H4 (cell line): ENCODE data around the gene TAMALIN. TPM values are rescaled to one million over a fixed set of nuclear protein-coding genes. Genes with fewer than 3 reads are reported as not detected.

ENCODE experiments used
- DNase-seq: peaks from one replicate; pipeline ENCODE4 v3.0.0-alpha.2; 2015; ENCODE audit warnings: low spot score
- total RNA-seq: library from RNA; depleted of rRNA; stranded (reverse); fragments of >200 nt; shearing (Covaris generic); gene quantifications from 2 replicates; pipeline ENCODE4 v1.2.3, GENCODE V29; 2014

TAMALIN gene
- total RNA-seq, 1 experiment from 2014 or later = 1.8 TPM

DNA sequence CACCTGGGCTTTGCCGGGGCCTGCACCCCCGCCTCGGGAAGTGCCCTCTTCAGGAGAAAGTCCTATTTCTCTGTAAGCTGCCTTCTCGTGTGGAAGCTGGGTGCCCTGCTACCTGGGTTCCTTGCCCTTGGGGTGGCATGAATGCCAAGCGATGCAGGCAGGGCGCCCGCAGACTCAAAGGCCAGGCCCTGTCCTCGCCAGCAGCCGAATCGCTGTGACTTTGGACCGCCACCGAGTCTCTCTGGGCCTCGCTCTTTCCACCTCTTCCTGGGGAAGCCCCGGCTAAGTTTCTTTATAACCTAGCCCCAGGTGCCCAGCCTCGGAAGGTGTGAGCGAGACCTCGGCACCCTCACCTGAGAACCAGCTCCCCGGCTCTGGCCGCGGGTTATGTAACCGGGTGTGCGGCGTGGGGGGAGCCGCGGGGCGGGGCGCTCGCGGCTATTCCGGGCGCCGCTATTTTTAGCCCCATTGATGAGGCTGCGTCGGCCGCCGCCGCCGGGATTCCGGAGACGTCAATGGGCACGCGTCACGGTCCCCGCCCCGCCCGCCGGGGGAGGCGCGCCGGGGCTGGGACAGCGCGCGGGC is 29.9 kb downstream of the TAMALIN start:
- peak; percentile 53 for DNase-seq

DNA sequence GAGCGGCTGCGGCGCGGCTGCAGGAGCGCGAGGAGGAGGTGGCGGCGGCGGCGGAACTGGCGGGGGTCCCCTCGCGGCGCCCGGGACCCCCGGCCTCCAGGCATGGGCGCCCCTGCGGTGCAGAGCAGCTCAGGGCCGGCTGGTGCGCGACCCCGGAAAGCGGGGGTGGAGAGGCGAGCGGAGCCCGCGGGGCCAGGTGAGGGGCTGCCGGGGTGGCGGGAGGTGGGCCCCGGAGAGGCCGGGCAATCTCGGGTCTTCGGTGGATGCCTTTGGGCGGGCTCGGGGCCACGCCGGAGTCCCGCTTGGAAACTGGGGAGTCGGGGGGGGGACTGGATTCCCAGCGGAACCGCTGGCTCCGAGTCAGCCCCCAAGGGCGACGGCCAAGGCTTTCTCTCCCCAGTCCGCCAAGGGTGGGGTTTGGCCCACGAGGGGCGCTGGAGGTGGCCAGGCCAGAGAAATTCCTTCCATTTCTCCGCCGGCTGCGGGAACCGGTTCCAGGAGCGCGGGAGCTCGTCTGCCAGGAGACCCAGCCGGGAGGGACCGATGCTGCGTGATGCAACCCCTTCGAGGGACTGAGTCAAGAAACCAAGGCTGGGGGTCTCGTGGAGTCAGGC is 30.6 kb downstream of the TAMALIN start:
- DNase-seq = no peak

DNA sequence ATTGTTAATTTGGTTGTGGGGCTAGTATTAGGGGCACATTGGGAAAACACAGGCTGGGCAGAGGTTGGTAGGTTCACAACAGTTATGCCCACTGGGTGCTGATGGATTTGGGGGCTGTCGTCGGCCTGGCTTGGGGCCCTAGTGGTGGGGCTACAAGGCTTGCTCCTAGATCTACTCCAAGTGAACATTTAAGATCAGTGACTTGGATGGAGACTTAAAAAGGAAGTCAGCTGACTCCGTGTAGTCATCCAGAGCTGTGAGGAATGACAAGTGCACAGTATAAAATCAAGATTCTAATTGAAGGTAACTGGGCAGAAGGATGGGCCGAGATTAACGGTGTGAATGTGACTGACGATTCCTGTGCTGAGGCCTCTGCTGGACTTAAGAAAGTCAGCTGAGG is 31.7 kb downstream of the TAMALIN start:
- DNase-seq = no peak

DNA sequence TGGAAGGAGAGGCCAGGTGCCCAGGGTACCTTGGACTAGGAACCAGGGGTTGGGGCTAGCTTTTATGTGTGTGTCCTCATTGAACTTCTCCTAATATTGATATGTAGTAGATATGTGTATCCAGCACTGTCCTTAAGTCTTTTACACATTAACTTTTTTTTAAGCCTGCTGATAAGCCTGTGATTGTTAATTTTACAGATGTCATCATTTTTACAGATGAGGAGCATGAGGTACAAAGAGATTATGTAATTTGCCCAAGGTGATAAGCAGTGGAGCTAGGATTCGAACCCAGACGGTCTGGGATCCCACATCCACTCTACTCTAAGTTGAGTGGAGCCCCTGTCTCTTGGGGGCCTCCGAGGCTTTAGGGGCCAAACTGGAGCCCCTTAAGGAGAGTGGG is 34.3 kb downstream of the TAMALIN start:
- no peak for DNase-seq

DNA sequence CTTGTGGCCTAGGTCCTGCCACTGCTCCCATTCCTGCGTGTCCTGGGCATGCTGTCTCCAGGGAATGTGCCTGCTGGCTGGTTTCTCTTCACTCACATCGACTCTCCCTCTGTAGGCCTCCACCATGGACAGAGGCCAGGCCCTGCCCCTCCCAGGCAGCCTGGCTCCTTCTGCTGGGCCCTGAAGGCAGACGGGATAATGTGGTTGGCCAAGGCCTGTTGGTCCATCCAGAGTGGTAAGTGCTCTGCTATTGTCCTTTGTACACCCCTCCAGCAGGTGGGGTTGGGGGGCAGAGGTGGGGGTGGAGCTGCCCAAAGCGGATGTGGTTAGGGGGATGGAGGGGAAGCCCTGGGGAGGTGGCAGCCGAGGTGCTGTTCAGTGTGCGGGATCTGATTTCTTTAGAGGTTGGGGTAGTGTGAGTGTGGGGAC is 35.0 kb downstream of the TAMALIN start:
- peak; percentile 48 for DNase-seq

DNA sequence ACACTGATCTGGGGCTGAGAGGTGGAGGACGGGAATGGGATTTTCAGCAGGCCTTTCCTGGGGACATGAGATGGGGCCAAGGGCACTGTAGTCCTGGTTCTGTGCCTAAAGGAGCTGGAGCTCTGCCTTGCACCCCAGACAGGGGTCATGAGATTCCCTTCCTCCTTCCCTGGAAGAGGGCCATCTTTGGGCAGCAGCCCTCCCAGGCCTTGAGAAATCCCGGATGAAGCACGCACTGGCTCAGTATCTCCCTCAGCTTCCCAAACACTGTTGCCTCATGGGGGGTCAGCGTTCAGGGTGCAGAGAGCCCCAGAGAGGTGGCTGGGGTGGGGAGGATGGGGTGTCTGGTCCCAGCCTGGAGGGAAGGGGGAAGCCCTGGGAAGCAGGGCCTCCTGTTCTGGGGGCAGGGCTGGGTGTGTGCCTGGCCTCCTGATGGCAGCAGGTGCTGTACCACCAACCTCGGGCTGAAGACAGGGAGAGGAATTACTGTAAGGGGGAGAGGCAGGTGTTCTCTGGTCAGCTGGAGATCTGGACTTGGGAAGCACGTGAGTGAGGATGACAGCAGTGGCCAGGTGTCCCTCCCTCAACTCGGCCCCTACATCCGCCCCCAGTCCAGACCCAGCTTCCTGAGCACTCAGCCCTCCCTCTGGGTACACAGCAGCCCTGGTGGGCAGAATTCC is 36.1 kb downstream of the TAMALIN start:
- no peak for DNase-seq

DNA sequence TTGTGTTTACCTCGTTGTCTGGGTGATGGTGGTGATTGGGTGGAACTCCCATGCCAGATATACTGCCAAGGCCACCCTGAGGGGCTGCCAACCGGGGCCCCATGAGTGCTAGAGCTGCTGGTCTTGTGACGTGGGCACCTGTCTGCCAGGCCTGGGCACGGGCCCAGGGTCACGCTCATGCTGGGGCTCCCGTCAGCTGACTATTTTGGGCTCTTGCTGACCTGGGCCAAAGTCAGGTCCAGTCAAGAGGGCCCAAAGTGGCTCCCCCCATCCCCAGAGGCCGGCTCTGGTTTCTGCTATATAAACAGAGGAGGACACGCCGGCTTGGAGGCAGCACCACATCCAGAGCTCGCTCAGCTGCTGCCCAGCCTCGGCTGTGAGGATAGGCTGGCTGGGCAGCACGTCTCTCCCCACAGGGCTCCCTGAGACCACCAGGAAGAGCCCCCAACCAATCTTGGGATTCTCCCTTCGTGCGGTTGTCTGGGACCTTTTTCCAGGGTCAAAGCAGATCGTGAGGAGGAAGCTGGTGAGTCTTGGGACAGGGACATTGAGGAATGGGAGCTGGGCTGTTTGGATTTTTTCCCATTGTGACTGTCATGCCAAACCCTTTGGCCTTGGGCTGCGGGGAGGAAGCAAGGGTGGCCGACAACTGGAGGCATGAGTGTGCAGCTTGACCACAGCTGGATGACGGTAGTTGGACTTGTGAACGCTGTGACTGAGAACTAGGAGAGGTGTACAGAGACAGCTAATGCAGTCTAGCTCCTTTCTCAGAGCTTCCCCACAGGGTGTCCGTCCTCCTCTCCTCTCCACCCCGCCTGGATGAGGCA is 36.9 kb downstream of the TAMALIN start:
- no peak for DNase-seq

DNA sequence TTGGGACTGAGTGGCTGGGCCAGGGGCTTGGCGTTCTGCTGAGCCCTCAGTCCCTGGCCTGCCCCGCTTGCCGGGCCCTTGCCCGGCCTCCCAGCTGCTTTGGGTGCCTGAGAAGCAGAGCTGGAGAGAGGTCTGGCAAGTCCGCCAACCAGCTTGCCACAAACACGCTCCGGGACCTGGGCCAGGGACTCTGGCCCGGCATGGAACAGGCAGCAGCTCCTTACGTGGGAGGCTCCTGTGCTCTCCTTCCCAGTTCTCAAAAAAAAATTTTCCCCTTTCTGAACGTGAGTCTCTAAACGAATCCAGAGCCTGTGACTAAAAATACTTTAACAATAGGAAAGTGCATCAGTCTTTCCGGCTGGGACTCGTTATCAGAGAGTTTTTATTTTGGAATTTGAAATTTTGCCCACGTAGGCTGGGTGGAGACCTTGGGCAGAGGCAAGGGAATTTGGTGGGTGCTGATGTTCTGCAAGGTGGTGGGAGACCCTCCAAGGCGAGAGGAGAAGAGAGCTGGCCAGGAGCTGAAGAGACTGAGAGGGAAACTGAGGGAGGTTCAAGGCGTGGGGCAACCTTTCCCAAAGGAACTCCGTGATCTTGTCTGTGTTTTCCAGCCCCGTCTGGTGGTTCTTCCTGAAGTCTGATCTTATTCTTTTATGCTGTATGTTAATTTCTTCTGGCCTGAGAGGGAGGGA is 37.7 kb downstream of the TAMALIN start:
- no peak for DNase-seq

DNA sequence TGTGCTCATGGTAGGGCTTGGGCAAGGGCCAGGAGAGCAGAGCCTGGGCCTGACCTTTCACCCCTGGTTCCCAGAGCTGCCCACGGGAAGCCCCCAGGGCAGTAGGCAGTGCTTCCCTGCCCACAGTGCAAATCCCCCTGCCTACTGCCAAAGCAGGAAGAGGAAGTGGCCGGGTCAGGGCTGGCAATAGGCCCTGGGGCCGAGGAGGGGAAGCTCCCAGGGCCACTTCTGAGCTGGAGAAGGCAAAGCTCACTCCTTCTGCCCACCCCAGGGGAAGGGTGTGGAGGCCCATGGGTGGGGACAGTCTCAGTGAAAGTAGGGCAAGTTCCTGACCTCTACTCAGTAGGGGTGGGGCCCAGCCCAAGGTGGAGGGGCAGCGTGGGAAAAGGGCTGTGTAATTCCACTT is 39.1 kb downstream of the TAMALIN start:
- DNase-seq = no peak

DNA sequence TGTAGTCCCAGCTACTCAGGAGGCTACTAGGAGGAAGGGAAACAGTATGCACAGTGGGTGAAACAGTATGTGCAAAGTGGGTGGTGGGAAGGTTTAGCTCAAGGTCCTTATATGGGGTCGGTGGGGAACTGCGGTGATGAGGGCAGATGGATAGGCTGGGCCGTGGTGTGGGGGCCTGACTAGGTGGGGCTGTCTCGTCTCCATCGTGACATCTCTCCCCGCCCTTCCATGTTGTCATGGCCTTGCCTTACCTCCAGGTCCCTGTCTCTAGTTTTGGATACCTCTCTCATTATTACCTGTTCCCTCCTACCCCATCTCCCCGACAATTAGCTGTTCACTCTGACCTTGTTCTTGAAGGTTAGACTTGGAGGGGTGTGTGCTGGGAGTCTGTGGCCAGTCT is 40.1 kb downstream of the TAMALIN start:
- DNase-seq = no peak

DNA sequence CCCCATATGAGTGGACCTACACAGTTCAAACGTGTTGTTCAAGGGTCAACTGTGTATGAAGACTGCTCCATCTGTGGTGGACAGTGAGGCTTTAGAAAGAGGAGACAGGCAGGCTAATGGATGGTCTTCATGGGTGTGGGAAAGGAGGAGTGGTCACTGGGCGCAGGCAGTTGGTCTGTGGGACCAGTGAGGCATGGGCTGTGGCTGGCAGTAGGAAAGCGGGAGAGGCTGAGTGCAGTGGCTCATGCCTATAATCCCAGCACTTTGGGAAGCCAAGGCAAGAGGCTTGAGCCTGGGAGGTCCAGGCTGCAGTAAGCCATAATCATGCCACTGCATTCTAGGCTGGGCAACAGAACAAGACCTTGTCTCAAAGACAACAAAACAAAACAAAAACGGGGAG is 42.5 kb downstream of the TAMALIN start:
- no peak for DNase-seq

DNA sequence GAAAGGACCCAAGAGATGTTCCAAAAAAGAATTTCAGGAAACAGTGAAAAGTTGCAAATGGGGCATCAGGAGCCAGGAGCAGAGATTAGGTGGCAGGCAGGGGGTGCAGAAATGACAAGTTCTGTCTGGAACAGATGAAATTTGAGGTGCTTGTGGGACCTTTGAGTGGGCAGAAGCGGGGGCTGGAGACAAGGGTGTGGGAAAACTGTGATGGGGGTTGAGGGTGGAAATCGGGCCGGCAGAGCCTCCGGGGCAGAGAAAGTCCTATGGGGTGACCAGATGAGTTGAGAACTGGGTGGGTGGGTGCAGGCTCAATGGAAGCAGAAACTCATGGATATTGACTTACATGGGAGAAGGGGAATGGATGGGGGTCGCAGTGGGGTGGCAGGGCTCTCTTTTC is 42.9 kb downstream of the TAMALIN start:
- no peak for DNase-seq

DNA sequence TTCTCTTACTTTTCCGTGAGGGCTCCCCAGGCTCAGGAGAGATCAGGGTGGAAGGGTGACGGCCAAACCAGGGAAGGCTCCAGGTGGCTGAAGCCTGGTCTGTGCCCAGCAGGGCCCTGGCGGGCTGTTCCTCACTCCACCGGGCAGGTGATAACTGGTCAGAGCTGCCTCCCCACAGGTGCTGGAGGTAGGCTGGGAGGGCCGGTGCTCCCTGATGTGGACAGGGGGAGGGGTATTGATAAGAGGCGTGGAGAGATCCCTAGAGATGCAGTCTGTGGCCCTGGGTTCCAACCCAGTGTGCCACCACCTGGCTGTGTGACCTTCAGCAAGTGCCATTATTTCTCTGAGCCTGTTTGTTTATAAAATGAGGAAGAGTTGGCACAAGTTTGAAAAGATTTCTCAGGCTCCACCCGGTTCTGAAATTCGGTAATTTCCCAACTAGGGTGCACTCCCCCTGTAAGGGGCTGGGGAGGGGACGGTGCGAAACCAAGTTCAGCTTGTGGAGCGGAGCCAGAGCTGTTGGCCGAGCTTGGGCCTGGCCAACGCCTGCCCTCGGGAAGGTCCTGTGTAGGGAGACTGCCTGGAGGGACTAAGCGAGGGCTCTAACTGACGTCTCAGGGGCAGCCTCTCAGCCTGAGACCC is 43.5 kb downstream of the TAMALIN start:
- DNase-seq = no peak

DNA sequence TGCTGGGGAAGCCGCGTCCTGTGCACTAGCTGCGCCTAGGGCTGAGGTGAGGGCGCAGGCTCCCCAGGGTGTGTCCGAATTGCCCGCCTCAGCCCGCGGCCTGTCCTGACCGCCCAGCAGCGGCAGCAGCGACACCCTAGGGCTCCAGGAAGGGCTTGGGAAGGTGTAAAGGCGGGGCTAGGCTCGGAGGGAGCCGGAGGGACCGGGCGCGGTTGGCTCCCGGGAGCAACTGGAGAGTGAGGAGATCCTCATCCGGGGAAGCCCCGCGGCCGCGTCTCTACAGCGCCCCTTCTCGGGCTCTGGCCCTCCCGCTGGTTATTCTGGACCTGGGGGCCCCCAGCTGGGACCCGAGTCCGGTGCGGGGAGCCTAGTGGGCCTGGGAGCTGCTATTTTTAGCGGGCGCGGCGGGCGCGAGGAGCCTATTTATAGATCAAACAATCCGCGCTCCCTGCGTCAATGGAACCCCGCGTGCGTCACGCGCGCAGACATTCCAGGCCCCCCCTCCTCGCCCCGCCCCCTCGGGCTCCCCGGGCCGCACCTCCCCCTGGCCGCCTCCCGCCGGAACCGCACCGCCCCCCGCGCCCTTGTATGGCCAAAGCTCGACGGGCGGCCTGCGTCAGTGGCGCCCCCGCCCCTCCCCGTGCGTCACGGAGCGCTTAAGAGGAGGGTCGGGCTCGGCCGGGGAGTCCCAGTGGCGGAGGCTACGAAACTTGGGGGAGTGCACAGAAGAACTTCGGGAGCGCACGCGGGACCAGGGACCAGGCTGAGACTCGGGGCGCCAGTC is 44.2 kb downstream of the TAMALIN start, which contains the start of gene NR4A1:
NR4A1 (plus strand) TSS at position 685 of the 784 bp plus-strand sequence. CDS start 2,887 bp downstream, outside the sequence.
- peak; percentile 84 for DNase-seq

DNA sequence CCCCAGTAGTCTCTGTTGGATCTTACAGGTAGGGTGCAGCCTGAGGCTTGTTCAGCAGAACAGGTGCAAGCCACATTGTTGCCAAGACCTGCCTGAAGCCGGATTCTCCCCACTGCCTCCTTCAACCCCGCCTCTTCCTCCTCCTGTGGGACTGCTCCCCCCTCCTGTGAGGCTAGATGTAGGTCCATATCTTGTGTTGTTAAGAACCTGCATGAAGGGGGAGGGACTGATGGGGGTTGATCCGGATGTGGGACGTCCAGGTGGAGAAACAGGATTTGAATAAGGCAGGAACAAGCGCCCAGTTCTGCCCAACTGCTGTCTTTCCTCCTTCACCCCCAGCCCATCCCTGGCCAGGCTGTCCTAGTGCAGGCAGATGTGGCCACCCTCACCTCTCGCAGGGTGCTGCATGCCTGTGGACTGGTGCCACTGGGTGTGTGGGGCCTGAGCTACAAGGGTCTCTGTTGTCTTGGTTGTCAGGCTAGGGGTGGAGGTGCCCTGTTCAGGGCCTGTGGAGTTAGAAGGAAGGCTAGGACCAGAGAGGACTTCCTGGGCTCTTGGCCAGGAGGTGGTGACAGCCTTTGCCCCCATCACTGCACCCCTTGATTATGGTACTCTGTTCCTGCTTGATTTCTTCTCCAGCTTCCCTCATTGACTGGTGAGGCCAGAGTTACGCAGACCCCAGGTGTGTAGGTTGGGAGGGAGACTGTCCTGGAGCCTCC is 45.9 kb downstream of the TAMALIN start:
- no peak for DNase-seq

DNA sequence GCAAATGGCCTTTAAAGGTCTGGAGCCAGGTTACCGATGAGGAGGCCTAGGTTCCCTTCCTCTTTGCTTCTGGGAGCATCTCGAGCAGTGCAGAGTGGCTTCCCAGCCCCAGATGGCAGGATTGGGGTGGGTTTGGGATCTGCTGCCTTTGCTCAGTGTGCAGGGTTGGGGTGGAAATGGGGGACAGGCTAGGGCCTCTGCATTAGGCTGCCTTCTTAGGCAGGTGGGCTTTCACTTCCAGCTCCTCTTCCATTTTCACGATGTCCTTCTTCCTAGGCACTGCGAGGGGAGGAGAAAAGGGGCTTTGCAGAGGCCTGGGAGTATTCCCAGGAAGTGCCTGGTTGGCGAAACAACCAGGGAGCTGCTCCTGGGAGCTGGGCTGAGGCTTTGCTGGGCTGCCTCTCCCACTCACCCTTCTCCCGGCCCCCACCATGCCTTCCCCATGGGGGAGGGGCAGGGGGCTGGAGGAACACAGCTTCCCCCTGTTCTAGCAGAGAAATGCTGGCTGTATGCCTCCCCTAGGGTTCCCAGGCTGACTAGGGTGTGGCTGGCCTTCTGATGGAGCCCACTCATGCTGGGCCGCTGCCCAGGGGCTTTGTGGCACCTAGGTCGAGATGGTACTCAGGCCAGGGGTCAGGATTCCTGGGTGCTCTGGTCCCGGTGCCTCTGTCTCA is 46.9 kb downstream of the TAMALIN start:
- DNase-seq = no peak

DNA sequence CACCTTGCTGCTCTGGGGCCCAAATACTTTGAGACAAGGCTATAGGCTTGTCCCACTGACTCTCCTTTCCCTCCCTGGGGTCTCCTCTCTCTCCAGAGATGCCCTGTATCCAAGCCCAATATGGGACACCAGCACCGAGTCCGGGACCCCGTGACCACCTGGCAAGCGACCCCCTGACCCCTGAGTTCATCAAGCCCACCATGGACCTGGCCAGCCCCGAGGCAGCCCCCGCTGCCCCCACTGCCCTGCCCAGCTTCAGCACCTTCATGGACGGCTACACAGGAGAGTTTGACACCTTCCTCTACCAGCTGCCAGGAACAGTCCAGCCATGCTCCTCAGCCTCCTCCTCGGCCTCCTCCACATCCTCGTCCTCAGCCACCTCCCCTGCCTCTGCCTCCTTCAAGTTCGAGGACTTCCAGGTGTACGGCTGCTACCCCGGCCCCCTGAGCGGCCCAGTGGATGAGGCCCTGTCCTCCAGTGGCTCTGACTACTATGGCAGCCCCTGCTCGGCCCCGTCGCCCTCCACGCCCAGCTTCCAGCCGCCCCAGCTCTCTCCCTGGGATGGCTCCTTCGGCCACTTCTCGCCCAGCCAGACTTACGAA is 47.6 kb downstream of the TAMALIN start:
- DNase-seq = no peak

DNA sequence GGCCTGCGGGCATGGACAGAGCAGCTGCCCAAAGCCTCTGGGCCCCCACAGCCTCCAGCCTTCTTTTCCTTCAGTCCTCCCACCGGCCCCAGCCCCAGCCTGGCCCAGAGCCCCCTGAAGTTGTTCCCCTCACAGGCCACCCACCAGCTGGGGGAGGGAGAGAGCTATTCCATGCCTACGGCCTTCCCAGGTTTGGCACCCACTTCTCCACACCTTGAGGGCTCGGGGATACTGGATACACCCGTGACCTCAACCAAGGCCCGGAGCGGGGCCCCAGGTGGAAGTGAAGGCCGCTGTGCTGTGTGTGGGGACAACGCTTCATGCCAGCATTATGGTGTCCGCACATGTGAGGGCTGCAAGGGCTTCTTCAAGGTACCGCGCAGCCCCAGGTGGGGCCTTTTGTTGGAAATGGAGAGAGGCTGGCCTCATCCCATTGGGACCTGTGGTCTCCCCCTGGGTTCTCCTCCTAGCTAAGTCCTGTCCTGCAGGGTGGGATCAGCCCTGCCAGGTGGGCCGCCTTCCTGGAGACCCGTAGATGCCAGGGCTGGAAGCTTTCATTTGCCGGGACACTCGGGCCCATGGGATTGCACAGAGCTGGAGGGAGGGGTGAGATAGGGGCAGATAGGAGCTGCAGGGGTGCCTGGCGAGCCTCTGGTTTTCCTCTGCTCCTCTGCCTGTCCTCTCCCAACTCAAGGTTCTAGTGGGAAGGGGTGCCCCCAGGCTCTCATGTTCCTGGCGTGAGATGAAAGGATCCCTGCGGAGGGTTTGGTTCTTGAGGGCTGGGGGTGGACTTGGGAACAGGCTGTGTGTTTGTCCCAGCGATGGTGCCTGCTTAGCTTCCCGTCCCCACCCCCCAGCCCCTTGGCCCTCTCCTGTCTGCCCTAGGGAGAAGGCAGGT is 48.3 kb downstream of the TAMALIN start:
- DNase-seq = no peak
